Esophagus squamous epithelium (tissue), 5 donors: Measurements from ENCODE around the gene ENGASE. TPM values are rescaled to one million over a fixed set of nuclear protein-coding genes. Genes with fewer than 3 reads are reported as not detected.

Experiments used
- DNase-seq: peaks from one replicate; lab custom pipeline; 2025; lab: John Stamatoyannopoulos, UW
- H3K27ac ChIP-seq, 4 donors: fragments of 200-600 bp; sonication (generic); one replicate each; pipeline ENCODE4 v1.5.1; 2016 to 2019; ENCODE audit warnings: mild to moderate bottlenecking in 1 of 4
- H3K27me3 ChIP-seq, 4 donors: fragments of 200-600 bp; sonication (generic); 1 replicate in 3 of 4; 2 replicates in 1 of 4; pipeline versions ENCODE4 v1.5.1 to v1.6.0; 2017 to 2021; ENCODE audit warnings: antibody characterized with exemption in 1 of 4
- H3K36me3 ChIP-seq, 3 donors: fragments of 200-600 bp; sonication (generic); one replicate each; pipeline ENCODE4 v1.5.1; 2016 to 2019
- H3K4me1 ChIP-seq, 3 donors: fragments of 200-600 bp; sonication (generic); one replicate each; pipeline ENCODE4 v1.5.1; 2017 to 2019
- H3K4me3 ChIP-seq, 4 donors: fragments of 200-600 bp; sonication (generic); 1 replicate in 3 of 4; 2 replicates in 1 of 4; pipeline ENCODE4 v1.5.1; 2016 to 2019; ENCODE audit warnings: mild to moderate bottlenecking in 2 of 4, moderate library complexity in 1 of 4
- H3K9me3 ChIP-seq, 3 donors: fragments of 200-600 bp; sonication (generic); one replicate each; pipeline ENCODE4 v1.5.1; 2016 to 2019
- CTCF ChIP-seq, 6 experiments: fragments of 450-650 bp in 4 of 6; fragments of 200-600 bp in 2 of 6; sonication (generic) in 2 of 6; IDR thresholded peaks; one replicate each; pipeline ENCODE4 v1.5.1; 2016 to 2019; ENCODE audit warnings: antibody characterized with exemption in 6 of 6, mild to moderate bottlenecking in 4 of 6, moderate library complexity in 4 of 6
- POLR2A ChIP-seq, 4 donors: fragments of 450-650 bp; IDR thresholded peaks; one replicate each; pipeline ENCODE4 v1.6.1; 2017; ENCODE audit warnings: antibody characterized with exemption in 4 of 4, mild to moderate bottlenecking in 4 of 4, moderate library complexity in 3 of 4
- WGBS, 2 donors: methylation state at CpG; one replicate each; pipeline ENCODE4 v1.1.5; 2018; 5-methylcytosine and 5-hydroxymethylcytosine counted together
- intact Hi-C: fragments of 100-400 bp; cut with DNase I; formaldehyde crosslinking; loops from one replicate; pipeline ENCODE4 v1.15.0; 2022
- total RNA-seq, 4 donors: library from RNA; depleted of rRNA; stranded (reverse); fragments of >200 nt; gene quantifications; one replicate each; pipeline ENCODE4 v1.1.0, GENCODE V29; 2016
- donor health status: DM: yes; HTN: yes; CAD: no.

The ENGASE gene
- total RNA-seq, 4 donors from 2014 or later: 6.0 to 32.2 (median 9.5) TPM

GRCh38 chr17:79126139-79126538 lies 51.5 kb downstream of the ENGASE start:
- H3K36me3 ChIP-seq: no peaks in the 10 kb centered on the region
- intact Hi-C loops: no loop called here
- H3K9me3 ChIP-seq: no peaks in the 10 kb centered on the region
- 62 to 80% methylated on average over 1 to 6 of the region's 12 CpGs for WGBS, 2 donors
- H3K27me3 ChIP-seq: peaks cover 0 to 89% (median 0%) of the 10 kb centered on the region in 4 donors
- H3K4me3 ChIP-seq: no peak overlapping the region
- TF ChIP-seq POLR2A (IDR thresholded peaks at IDR 0.05): no peak
- TF ChIP-seq CTCF (IDR thresholded peaks at IDR 0.05): no peak
- H3K4me1 ChIP-seq: no peaks in the 10 kb centered on the region
- no peak overlapping the region for H3K27ac ChIP-seq
- DNase-seq: no peak

GRCh38 chr17:79127534-79128135 lies 53.0 kb downstream of the ENGASE start:
- no peaks in the 10 kb centered on the region for H3K9me3 ChIP-seq
- no peak for DNase-seq
- H3K4me1 ChIP-seq: no peaks in the 10 kb centered on the region
- H3K4me3 ChIP-seq: no peak overlapping the region
- no peak overlapping the region for H3K27ac ChIP-seq
- intact Hi-C loops: no loop called here
- TF ChIP-seq POLR2A (IDR thresholded peaks at IDR 0.05): no peak
- TF ChIP-seq CTCF (IDR thresholded peaks at IDR 0.05): no peak
- 61 to 62% methylated on average over 15 to 18 of the region's 23 CpGs for WGBS, 2 donors
- H3K27me3 ChIP-seq: peaks cover 0 to 92% (median 0%) of the 10 kb centered on the region in 4 donors
- no peaks in the 10 kb centered on the region for H3K36me3 ChIP-seq

DNA sequence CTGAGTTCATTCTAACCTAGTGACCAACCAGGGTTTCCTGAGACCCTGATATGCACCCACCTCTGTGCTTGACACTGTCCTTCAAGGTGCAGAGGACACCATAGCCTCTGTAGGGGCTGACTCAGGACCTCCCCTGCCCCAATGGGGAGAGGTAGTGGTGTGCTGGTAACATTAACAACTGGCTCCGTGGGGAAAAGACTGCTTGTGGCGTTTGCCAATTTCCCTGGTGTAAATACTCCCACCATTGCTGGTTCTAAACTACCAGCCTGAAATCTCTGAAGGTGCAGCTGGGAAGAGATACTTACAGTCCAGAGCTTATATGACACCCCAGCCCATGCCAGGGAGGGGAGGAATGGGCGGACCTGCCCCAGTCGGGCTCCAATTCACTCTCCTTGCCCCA lies 54.9 kb downstream of the ENGASE start:
- 69% methylated on average over 4 of the region's 4 CpGs for WGBS, 2 donors
- Histone ChIP-seq H3K4me1 (no peaks in the 10 kb centered on the region), H3K27ac (no peak overlapping the region), H3K36me3 (no peaks in the 10 kb centered on the region), H3K4me3 (no peak overlapping the region), H3K27me3 (peaks cover 0 to 96% (median 0%) of the 10 kb centered on the region in 4 donors), H3K9me3 (no peaks in the 10 kb centered on the region)
- DNase-seq: no peak
- TF ChIP-seq CTCF (IDR thresholded peaks at IDR 0.05) (no peak), POLR2A (IDR thresholded peaks at IDR 0.05) (no peak)
- intact Hi-C loops: no loop called here

DNA sequence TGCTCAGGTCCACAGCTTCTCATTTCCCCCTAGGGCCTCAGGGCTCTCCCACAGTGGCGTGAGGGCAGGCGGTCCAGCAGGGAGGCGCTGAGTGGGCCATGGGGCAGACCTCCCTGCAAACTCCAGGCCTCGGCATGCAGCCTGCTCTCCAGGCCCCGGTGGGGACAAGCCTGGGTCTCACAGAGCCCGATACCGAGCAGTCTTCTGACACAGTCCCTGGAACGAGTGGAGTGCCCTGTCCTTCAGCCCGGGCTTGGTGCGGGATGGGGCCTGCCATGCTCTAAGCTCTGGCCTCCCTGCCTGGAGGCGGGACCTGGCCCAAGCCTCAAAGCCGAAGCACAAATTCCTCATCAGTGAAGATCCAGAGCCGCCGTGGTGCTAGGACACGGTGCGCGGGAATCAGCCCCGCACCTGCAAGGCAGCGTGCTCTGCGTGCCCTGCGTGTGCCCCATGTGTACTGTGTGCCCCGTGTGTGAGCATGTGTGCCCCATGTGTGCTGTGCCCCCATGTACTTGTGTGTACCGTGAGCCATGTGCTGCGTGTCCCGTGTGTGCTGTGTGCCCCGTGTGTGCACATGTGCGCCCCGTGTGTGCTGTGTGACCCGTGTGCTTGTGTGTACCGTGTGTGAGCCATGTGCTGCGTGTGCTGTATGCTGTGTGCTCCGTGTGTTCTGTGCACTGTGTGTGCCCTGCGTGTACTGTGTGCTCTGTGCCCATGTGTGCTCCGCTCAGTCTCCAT lies 56.1 kb downstream of the ENGASE start:
- Histone ChIP-seq H3K9me3 (no peaks in the 10 kb centered on the region), H3K4me1 (no peaks in the 10 kb centered on the region), H3K27ac (no peak overlapping the region), H3K27me3 (peaks cover 0 to 96% (median 0%) of the 10 kb centered on the region in 4 donors), H3K4me3 (no peak overlapping the region), H3K36me3 (no peaks in the 10 kb centered on the region)
- 88% methylated on average over 21 of the region's 34 CpGs; no CpG with 5 or more reads in 1 of the 2 donors for WGBS, 2 donors
- intact Hi-C loops: no loop called here
- no peak for DNase-seq
- no peak for TF ChIP-seq CTCF (IDR thresholded peaks at IDR 0.05)
- no peak for TF ChIP-seq POLR2A (IDR thresholded peaks at IDR 0.05)

- Histone ChIP-seq H3K27ac (no peak overlapping the region), H3K9me3 (no peaks in the 10 kb centered on the region), H3K36me3 (no peaks in the 10 kb centered on the region), H3K4me3 (no peak overlapping the region), H3K27me3 (peaks cover 0 to 96% (median 0%) of the 10 kb centered on the region in 4 donors), H3K4me1 (no peaks in the 10 kb centered on the region)
- intact Hi-C loops: no loop called here
- no peak for TF ChIP-seq POLR2A (IDR thresholded peaks at IDR 0.05)
- TF ChIP-seq CTCF (IDR thresholded peaks at IDR 0.05): no peak
- 82 to 86% methylated on average over 19 of the region's 21 CpGs for WGBS, 2 donors
- no peak for DNase-seq
Measured at GRCh38 chr17:79131274-79131635, 56.6 kb downstream of the ENGASE start.
